Adipocyte (in vitro differentiated cells): ENCODE measurements around the gene RHBDL1.
A peak's percentile ranks its signal among the peaks of the same experiment; 100 is the strongest.
"Not testable (repeated sequence)": the region's sequence is repeated elsewhere in the genome, so short reads cannot be mapped to it uniquely, and the experiment has no call there.

ENCODE experiments used
- DNase-seq: peaks from one replicate; pipeline ENCODE4 v3.0.0-alpha.2; 2015; ENCODE audit warnings: low read depth
- H3K27me3 ChIP-seq: replicated peaks from 2 replicates; pipeline ENCODE4 v1.7.0; 2013; ENCODE audit warnings: mild to moderate bottlenecking, low read length, moderate library complexity; ENCODE audit not compliant: control insufficient read depth, insufficient read depth
- H3K36me3 ChIP-seq: 2 replicates; pipeline ENCODE4 v1.7.0; 2013; ENCODE audit warnings: low read length, mild to moderate bottlenecking, moderate library complexity; ENCODE audit not compliant: control insufficient read depth, insufficient read depth, severe bottlenecking
- H3K4me1 ChIP-seq: 2 replicates; pipeline ENCODE4 v1.7.0; 2013; ENCODE audit warnings: mild to moderate bottlenecking, low read length, moderate library complexity; ENCODE audit not compliant: control insufficient read depth, insufficient read depth
- H3K4me3 ChIP-seq: 2 replicates; pipeline ENCODE4 v1.7.0; 2013; ENCODE audit warnings: mild to moderate bottlenecking, low read length, moderate library complexity
- H3K9ac ChIP-seq: 2 replicates; pipeline ENCODE4 v1.7.0; 2013; ENCODE audit warnings: mild to moderate bottlenecking, low read length, moderate library complexity
- H3K9me3 ChIP-seq: 2 replicates; pipeline ENCODE4 v1.7.0; 2013; ENCODE audit warnings: mild to moderate bottlenecking, low read length, moderate library complexity; ENCODE audit not compliant: control insufficient read depth

RHBDL1 gene

DNA sequence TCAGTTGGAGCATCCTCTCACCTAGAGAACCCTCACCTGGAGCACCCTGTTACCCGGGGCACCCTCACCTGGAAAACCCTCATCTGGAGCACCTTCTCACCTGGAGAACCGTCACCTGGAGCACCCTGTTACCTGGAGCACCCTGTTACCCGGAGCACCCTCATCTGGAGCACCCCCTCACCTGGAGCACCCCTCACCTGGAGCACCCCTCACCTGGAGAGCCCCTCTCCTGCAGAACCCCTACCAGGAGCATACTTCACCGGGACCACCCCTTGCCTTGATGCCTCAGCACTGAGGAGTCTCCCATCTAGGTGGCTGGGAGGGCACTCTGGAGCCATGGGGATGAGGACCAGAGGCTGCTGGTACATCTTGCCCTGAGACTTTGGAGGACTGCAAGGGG, 33.5 kb downstream of the RHBDL1 start:
- no peak overlapping the region for H3K9ac ChIP-seq
- no peak overlapping the region for H3K4me3 ChIP-seq
- no peaks in the 10 kb centered on the region for H3K36me3 ChIP-seq
- DNase-seq, result no peak
- H3K4me1 ChIP-seq, result peaks cover 15% of the 10 kb centered on the region
- H3K27me3 ChIP-seq, result peaks cover 51% of the 10 kb centered on the region
- H3K9me3 ChIP-seq, result no peaks in the 10 kb centered on the region

DNA sequence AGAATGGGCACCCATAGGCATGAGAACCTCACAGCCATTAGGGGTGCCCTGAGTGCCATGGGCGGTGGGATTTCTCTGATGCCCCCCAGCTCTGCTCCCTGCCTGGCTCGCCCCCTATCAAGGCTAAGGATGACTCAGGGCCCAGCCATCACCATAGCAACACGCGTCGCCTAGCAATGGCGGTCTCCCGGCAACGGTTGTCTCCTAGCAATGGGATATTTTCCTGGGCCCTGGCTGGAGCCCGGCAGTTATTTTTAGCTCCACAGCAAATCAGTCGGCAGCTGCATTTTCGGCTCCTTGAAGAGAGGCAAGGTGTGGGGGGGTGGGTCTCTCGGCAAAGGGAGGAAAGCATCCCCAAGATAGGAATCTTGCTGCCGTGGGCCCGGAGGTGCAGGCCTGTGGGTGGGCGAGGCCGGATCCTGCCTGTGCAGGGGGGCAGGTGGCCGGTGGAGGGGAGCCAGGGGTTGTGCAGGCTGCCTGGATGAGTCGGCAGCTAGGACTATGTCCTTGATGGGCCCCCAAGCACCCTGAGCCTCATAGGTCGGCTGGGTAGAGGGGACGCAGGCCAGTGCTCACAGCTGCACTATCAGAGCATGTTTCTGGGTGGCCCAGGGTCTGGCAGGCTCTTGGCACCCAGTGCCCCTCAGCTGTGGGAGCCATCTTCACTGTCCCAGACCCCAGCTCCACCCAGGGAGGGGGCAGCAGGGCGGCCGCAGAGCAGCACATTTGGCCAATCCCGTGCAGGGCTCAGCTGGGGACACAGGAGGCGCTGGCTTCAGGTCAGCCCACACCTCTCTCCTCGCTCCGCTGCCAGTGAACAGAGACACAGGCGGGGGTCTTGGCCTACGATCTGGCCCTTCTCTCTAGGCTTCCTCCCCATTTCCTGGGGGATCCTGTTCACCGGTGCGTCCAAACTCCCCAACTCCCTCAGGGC, 34.4 kb downstream of the RHBDL1 start:
- Histone ChIP-seq H3K4me1 (peaks cover 20% of the 10 kb centered on the region), H3K27me3 (peaks cover 45% of the 10 kb centered on the region), H3K9ac (no peak overlapping the region), H3K9me3 (no peaks in the 10 kb centered on the region), H3K4me3 (no peak overlapping the region), H3K36me3 (no peaks in the 10 kb centered on the region)
- DNase-seq, result peak; percentile 52

DNA sequence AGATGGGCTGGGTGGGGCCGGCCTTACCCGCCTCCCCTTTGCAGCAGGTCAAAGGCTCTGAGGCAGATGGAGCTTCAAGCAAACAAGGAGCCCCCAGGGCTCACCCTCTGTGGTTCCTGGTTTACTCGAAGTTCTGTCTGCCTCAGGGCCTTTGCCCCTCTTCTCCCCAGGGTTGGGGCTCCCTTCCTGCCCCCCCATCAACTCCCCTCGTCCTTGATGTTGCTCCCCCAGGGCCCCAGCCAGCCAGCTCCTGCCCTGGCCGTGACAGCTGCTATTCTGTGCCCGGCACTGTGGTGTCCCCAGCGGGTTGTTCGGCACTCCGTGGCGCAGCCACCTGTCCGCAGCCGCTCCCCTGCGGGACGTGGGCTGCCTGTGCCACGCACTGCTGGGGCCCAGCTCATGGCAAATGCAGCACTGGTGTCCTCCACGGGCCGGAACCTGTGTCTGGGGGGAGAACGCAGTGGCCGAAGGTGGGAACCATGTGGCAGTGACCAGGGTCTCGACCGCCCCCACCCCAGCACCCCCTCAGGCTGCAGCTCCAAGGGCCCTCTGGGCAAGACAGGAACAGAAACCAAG, 35.1 kb downstream of the RHBDL1 start:
- no peaks in the 10 kb centered on the region for H3K9me3 ChIP-seq
- H3K4me3 ChIP-seq, result no peak overlapping the region
- no peaks in the 10 kb centered on the region for H3K36me3 ChIP-seq
- H3K9ac ChIP-seq, result no peak overlapping the region
- peaks cover 20% of the 10 kb centered on the region for H3K4me1 ChIP-seq
- DNase-seq, result no peak
- peaks cover 44% of the 10 kb centered on the region for H3K27me3 ChIP-seq

DNA sequence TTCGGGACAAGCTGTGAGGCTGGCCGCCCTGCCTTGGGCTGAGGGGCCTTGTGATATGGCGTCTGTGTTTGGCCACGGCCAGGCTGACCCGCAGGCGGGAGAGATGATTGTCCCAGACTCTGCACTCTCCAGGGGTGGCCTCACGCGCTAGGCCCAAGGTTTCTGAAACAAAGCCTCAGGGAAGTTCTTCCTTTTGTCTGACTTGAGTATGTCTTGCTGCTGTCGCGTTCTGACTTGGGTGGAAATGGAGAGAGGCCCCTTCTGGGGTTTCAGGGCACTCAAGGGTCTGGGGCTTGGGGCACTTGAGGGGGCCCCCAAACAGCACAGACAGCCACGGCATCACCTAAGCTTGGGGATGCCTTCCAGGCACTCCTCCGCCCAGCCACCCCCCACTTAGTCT, 35.6 kb downstream of the RHBDL1 start:
- H3K4me3 ChIP-seq, result no peak overlapping the region
- peaks cover 24% of the 10 kb centered on the region for H3K4me1 ChIP-seq

DNA sequence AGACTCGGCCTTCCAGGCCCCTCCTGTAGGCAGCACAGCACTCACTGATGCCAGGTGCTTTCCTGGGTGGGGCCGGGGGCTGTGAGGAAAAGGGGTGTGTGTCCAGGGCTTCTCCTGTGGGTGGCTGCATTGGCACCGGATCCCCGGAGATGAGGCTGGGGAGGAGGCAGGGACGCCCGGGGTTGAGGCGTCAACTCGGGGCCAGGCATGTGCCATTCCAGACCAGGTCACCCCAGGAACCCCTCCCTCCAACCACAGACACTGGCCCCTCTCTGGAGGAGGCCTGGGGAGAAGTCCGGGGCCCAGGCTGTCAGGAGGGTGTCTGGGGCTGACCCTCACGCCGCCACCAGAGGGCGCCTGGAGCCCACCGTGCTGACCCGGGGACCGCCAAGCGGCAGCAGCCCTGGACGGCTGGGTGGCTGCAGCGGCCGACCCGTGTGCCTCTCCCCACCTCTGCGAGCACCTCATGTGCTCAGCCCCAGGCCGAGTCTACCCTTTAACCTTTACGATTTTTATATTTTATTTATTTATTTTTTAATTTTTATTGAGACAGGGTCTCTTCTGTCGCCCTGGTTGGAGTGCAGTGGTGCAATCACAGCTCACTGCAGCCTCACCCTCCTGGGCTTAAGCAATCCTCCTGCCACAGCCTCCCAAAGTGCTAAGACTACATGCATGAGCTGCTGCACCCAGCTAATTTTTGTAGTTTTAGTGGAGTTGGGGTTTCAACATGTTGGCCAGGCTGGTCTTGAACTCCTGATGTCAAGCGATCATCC, 36.3 kb downstream of the RHBDL1 start:
- peak; percentile 87 for DNase-seq
- peaks cover 29% of the 10 kb centered on the region for H3K4me1 ChIP-seq
- no peaks in the 10 kb centered on the region for H3K9me3 ChIP-seq
- no peak overlapping the region for H3K4me3 ChIP-seq
- no peak overlapping the region for H3K9ac ChIP-seq
- H3K36me3 ChIP-seq, result no peaks in the 10 kb centered on the region
- H3K27me3 ChIP-seq, result peaks cover 43% of the 10 kb centered on the region

More for the DNA sequence above, 35.6 kb downstream of the RHBDL1 start:
- no peak for DNase-seq
- Histone ChIP-seq H3K27me3 (peaks cover 44% of the 10 kb centered on the region), H3K9ac (no peak overlapping the region), H3K9me3 (no peaks in the 10 kb centered on the region), H3K36me3 (no peaks in the 10 kb centered on the region)

DNA sequence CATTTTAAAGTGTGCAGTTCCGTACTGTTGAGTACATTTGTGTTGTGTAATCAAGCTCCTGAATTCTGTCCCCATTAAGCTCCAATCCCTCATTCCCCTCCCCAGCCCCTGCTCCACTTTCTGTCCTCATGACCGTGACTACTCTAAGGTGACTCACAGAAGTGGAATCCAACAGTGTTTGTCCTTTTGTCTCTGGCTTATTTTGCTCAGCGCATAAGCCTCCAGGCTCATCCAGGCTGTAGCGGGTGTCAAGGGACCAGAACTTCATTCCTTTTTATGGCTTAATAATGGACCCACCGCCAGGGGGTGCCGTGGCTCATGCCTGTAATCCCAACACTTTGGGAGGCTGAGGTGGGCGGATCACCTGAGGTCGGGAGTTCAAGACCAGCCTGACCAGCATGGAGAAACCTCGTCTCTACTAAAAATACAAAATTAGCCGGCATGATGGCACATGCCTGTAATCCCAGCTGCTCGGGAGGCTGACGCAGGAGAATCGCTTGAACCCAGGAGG, 37.3 kb downstream of the RHBDL1 start:
- not testable (repeated sequence) for H3K4me3 ChIP-seq, H3K36me3 ChIP-seq, H3K9me3 ChIP-seq
- Histone ChIP-seq H3K9ac (peak overlapping the region; percentile 39), H3K27me3 (peaks cover 34% of the 10 kb centered on the region), H3K4me1 (peaks cover 29% of the 10 kb centered on the region)
- DNase-seq, result peak; percentile 91

DNA sequence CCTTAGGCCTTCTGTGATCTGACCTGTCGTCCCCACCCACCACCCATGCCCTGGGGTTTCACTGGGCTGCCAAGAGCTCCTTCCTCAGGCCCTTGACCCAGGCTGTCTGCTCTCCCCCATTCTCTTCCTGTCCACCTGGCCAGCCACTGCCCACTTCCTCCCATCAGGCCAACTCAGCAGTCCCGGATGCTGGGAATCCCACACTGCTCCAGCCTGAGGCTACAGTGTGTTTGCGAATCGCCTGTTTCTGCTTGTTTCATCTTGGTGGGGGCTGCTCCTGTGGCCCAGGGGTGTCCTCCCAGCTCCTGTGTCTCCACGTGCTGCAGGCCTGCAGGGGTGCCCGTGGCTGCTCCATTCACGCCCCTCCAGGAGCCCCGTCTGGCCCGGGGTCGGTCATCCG, 38.6 kb downstream of the RHBDL1 start:
- DNase-seq, result no peak
- Histone ChIP-seq H3K36me3 (no peaks in the 10 kb centered on the region), H3K4me1 (peaks cover 29% of the 10 kb centered on the region), H3K9me3 (no peaks in the 10 kb centered on the region), H3K27me3 (peaks cover 21% of the 10 kb centered on the region), H3K9ac (peak overlapping the region; percentile 42), H3K4me3 (no peak overlapping the region)

DNA sequence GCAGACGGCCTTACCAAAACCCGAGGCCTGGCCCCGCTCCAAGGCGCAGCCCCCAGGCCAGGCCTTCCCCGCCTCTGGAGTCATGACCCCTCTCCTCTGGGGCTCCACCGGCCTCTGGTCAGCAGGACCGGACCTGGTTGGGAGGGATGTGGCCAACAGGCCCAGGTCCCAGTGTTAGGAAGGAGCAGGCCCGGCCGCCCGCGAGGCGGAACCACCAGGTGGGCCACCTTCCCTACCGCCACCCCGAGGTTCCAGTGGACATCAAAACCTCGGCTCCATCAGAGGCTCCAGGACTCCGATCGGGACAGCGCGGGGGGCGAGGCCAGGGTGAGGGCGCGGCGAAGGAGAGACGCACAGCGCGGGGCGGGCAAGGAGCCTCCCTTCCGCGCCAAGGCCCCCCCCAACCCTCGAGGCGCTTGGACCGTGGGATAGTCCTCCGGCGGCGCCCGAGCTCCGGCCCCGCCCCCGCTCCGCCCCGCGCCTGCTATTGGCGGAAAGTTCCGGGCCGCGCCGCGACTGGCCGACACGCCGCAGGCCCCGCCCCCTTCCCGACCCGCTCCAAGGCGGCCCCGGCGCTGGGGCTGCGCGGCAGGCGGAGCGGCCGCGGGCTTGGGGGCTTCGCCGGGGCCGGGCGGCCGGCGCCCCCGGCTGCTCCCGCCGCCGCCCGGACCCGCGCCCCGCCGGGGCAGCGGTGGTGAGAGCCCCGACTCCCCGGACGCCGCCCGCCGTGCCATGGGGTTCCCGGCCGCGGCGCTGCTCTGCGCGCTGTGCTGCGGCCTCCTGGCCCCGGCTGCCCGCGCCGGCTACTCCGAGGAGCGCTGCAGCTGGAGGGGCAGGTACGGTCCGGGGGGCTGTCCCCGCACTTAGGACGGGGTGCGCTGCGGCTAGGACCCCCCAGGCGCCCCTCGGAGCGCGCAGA, 39.3 kb downstream of the RHBDL1 start, which contains the start of gene METRN:
Gene METRN (plus strand): TSS at position 561 of the 919 bp plus-strand sequence. CDS start 172 bp downstream, at position 733.
- peaks cover 28% of the 10 kb centered on the region for H3K4me1 ChIP-seq
- peak; percentile 98 for DNase-seq

DNA sequence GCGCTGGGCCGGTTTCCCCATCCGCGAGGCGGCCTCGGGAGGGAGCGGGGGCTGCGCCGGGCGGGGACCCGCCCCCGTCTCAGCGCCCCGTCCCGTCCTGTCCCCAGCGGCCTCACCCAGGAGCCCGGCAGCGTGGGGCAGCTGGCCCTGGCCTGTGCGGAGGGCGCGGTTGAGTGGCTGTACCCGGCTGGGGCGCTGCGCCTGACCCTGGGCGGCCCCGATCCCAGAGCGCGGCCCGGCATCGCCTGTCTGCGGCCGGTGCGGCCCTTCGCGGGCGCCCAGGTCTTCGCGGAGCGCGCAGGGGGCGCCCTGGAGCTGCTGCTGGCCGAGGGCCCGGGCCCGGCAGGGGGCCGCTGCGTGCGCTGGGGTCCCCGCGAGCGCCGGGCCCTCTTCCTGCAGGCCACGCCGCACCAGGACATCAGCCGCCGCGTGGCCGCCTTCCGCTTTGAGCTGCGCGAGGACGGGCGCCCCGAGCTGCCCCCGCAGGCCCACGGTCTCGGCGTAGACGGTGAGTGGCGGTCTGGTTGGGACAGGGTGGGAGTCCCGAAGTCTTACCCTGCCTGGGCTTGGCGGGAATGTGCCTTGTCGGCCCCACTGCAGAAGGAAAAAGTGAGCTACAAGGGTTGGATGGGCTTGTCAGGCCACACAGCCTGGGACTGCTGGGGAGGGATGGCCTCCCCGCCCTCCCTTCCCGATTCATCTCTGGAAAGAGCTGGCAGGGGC, 40.2 kb downstream of the RHBDL1 start:
- peak overlapping the region; percentile 82 for H3K9ac ChIP-seq
- H3K27me3 ChIP-seq, result peaks cover 7% of the 10 kb centered on the region
- H3K36me3 ChIP-seq, result no peaks in the 10 kb centered on the region
- DNase-seq, result peak; percentile 61
- H3K4me3 ChIP-seq, result peak overlapping the region; percentile 80
- H3K9me3 ChIP-seq, result no peaks in the 10 kb centered on the region
- peaks cover 30% of the 10 kb centered on the region for H3K4me1 ChIP-seq

More for the DNA sequence above, 39.3 kb downstream of the RHBDL1 start, which contains the start of gene METRN:
- Histone ChIP-seq H3K36me3 (no peaks in the 10 kb centered on the region), H3K4me3 (peak within 1 kb of the TSS; percentile 80), H3K9me3 (no peaks in the 10 kb centered on the region), H3K27me3 (peaks cover 14% of the 10 kb centered on the region), H3K9ac (peak within 1 kb of the TSS; percentile 82)

DNA sequence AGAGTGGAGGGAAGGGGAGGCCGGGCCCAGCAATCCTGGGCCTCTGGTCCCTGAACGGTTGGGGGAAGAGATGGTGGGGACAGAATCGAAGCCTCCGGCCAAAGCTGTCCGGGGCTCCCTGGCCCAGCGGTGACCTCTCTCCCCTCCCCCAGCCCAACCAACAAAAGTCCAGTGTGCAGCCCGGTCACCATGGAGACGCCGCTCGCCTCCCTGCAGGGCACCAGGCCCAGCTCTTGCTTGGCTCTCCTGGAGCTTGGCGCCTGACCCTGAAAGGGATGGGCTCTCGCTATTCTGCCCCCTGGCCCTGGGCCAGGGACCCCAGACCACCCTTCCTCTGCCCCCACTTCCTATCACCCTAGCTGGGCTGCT, 40.7 kb downstream of the RHBDL1 start:
- Histone ChIP-seq H3K36me3 (no peaks in the 10 kb centered on the region), H3K4me1 (peaks cover 30% of the 10 kb centered on the region), H3K9me3 (no peaks in the 10 kb centered on the region), H3K27me3 (peaks cover 4% of the 10 kb centered on the region), H3K4me3 (peak overlapping the region; percentile 80), H3K9ac (peak overlapping the region; percentile 82)
- peak; percentile 31 for DNase-seq
